ENCODE results near the gene OTOG. TPM values are rescaled to one million over a fixed set of nuclear protein-coding genes. Genes with fewer than 3 reads are reported as not detected.

The OTOG gene
- total RNA-seq, 1 experiment from 2014 or later = not detected

GRCh38 chr11:17630936-17631335, 83.9 kb downstream of the OTOG start:
- DNase-seq (ENCODE audit: low read depth) = no peak

DNA sequence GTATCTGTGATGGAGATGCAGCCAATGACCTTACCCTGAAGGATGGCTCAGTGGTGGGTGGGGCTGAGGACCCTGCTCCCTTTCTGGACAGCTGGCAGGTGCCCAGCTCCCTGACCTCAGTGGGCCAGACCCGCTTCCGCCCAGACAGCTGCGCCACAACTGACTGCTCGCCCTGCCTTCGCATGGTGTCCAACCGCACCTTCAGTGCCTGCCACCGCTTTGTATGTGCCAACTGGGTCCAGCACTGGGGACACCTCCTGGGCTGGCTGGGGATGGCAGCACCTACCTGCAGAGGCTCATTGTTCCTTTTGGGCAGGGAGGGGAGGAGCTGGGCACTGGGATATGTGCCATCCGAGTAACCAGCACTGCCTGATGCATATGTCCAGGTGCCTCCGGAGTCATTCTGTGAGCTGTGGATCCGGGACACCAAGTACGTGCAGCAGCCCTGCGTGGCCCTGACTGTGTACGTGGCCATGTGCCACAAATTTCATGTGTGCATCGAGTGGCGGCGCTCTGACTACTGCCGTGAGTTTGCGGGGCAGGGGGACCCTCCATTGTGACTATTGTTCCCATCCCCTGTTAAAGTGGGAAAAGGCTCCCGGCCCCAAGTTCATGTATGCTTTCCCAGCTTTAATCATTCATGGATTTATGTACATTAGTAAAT, 84.8 kb downstream of the OTOG start:
- DNase-seq (ENCODE audit: low read depth) = no peak

- DNase-seq (ENCODE audit: low read depth) = no peak
These were observed 86.4 kb downstream of the OTOG start for GRCh38 chr11:17633279-17633986.

DNA sequence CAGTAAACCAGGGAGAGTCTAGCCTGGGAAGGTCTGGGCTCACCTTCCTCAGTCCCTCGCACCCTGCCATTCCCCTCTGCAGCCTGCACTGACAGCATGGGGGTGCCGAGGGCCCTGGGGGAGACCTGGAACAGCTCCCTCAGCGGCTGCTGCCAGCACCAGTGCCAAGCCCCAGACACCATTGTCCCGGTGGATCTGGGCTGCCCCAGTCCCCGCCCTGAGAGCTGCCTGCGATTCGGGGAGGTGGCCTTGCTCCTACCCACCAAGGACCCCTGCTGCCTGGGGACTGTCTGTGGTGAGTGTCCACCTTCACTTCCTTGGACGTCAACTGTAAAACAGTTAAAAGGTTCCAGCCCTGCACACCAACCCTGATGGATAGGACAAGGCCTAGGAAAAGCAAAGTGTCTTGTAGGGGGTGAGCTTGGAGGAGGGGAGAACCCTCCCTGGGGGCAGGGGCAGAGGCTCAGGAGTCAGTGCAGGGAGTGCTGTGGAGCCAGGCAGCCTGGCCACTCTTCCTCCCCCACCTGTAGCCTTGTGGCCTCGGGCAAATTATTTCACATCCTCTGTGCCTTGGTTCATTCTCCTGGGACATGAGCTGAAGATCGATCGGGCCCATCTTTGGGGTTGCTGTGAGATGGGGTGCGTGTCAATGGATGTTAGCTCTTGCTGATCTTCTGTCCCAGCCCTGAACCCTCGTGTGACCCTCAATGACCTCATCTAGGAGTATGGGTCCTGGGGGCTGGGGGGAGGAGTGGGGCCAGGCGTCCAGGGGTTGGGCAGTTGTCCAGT, 87.1 kb downstream of the OTOG start:
- DNase-seq (ENCODE audit: low read depth) = no peak

DNA sequence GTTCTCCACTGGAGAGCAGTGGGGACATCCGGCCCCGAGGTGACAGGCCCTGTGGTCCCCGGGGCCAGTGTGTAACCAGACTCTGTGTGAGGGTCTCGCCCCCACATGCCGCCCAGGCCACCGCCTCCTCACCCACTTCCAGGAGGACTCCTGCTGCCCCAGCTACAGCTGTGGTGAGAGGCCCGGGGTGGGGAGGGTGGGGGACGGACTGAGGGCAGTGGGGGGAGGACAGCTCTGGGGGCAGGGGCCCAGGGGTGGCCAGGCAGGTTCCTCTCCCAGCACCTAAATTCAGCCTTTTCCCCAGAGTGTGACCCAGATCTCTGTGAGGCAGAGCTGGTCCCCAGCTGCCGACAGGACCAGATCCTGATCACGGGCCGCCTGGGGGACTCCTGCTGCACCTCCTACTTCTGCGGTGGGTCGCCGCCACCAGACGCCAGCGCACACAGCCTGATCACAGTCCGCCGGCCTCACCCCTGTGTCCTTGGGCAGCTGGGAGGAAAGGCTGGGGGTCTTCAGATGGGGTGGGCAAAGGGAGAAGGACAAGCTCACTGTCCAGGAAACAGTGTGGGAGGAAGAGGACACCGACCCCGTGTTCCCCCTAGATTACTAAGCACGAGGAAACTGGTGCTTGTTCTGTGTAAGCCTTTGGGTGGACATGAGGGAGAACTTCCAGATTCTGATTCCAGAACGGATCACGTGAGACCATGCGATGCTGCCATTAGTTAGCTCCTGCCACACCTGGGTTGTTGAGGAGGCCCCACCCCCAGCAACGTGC, 87.9 kb downstream of the OTOG start:
- DNase-seq (ENCODE audit: low read depth) = no peak

DNA sequence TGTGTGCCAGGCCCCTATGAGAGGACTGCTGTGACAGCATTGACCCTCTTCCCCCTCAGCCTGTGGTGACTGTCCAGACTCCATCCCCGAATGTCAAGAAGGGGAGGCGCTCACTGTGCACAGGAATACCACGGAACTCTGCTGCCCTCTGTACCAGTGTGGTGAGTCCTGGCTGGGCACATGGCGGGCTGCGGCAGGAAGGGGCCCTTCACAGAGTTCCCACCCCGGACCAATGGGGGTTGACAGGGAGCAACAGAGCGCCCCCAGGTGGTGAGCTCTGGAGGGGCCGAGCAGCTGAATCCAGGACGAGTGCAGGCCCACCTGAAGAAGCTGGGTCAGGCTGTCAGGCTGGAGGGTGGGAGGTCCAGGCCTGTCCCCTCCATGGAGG, 88.5 kb downstream of the OTOG start:
- no peak for DNase-seq (ENCODE audit: low read depth)

- DNase-seq (ENCODE audit: low read depth) = no peak
These were observed 89.7 kb downstream of the OTOG start for GRCh38 chr11:17636721-17637120.

DNA sequence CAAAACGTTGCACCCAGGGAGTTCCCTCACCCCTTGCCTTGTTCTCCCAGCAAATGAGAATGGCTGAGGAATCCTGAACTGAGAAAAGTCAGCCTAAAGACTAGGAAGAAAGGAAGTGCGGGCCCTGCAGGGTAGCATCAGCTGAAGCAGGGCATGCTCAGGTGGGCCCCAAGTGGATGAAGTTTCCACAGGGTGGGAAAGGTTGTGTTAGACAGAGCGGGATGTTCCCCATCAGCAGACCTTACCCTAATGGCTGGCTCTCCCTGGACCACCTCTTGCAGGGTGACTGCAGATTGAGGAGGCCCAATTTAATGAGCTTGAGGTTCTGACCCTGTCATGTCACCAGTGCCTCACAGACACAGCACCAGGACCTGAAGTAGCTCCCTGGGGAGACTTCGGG, 90.8 kb downstream of the OTOG start:
- DNase-seq (ENCODE audit: low read depth) = no peak

- no peak for DNase-seq (ENCODE audit: low read depth)
These were observed 91.3 kb downstream of the OTOG start for GRCh38 chr11:17638311-17638710.

DNA sequence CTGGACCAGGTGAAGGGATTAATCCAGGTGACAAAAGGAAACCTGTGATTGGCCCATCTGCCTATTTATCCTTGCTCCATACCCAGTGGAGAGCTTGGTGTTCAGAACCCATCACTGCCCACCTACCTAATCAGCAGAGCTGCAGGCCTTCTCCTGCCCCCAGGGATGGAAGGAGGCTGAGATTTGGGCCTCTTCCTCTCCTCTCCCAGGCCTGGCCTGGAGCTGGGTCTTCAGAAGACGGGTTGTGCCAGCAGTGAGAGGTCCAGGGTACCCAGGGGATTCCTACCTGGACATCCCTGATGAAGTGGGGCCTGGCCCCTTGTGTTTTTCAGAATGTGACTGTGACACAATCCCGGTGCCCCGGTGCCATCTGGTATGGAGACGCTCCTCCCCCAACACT, 92.0 kb downstream of the OTOG start:
- DNase-seq (ENCODE audit: low read depth) = no peak

GRCh38 chr11:17639781-17640180, 92.7 kb downstream of the OTOG start:
- no peak for DNase-seq (ENCODE audit: low read depth)

DNA sequence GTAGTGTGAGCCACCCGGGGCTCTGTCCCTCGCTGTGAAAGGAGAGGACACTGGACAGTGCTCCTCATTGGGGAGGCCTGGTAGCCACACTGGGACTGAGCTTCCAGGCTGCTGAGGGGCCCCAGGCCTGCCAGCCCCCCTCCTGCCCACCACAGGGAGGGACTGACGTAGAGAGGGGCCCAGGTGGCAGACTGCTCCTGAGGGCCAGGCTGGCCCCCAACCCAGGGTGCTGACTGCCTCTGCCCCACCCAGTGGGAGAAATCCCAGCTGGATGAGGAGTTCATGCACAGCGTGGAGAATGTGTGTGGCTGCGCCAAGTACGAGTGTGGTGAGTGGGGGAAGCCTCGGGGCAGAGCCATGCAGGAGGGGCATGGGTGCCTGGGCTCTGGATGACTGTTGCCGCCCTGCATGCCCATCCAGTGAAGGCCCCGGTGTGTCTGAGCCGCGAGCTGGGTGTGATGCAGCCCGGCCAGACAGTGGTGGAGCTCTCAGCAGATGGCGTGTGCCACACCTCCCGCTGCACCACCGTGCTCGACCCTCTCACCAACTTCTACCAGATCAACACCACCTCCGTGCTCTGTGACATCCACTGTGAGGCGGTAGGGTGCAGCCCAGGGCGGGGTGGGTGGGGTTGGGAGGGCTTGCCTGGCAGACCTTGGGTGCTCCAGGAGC, 93.6 kb downstream of the OTOG start:
- DNase-seq (ENCODE audit: low read depth) = no peak

GRCh38 chr11:17641792-17642350, 94.8 kb downstream of the OTOG start:
- no peak for DNase-seq (ENCODE audit: low read depth)

DNA sequence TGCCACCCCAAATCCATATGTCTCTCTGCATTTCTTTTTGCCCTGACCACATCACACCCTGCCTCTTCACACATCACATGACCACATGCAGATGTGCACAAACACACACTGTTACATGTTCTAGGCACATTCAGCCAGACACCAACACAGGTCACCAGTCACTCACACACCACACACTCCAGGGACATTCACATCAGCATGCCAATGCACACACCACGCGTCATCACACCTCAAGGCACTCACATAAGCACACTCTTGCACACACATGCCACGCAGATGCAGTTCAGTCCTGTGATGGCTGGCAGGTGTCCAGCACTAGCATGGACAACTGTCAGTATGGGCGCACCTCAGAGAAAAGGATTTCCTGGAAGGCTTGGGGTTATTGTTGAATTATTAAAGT, 95.3 kb downstream of the OTOG start:
- no peak for DNase-seq (ENCODE audit: low read depth)

GRCh38 chr11:17642980-17643379, 95.9 kb downstream of the OTOG start:
- no peak for DNase-seq (ENCODE audit: low read depth)

GRCh38 chr11:17643506-17644405, 96.7 kb downstream of the OTOG start:
- DNase-seq (ENCODE audit: low read depth) = no peak

- DNase-seq (ENCODE audit: low read depth) = no peak
These were observed 98.3 kb downstream of the OTOG start for GRCh38 chr11:17645190-17645970.

- DNase-seq (ENCODE audit: low read depth) = no peak
These were observed 99.5 kb downstream of the OTOG start for GRCh38 chr11:17646451-17647145.

DNA sequence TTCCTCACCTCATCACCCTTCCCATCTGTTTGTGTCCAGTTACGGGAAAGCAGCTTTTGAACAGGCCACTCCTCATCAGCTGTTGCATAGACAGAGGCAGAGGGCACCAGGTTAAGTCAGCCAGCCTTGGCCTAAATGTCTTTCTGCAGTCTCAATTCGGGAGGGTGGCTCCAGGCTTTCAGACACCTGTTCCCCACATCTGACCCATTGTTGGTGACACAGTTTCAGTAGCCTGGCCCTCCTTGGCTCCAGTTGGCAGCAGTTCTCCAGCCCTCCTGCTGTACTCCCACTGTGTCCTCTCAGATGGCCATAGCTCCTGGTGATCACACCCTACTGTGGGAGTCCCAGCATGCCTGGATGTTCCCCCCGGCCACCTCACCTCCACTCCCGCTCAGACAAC, 101.5 kb downstream of the OTOG start:
- no peak for DNase-seq (ENCODE audit: low read depth)

All from M059J (cell line).